SK-N-SH (cell line): ENCODE data around the gene ECE1. TPM values are rescaled to one million over a fixed set of nuclear protein-coding genes. Genes with fewer than 3 reads are reported as not detected.

Source experiments
- CTCF ChIA-PET: fragments of 300-600, 350-600 bp; formaldehyde crosslinking; extraction: SDS; loops from one replicate; lab custom pipeline; 2021; lab: Yijun Ruan, JAX
- POLR2A ChIA-PET: fragments of 350-600 bp; sonication (Branson Sonifier 250); formaldehyde crosslinking; extraction: SDS; loops from one replicate; lab custom pipeline; 2020; ENCODE audit warnings: antibody characterized with exemption, inconsistent platforms; lab: Yijun Ruan, JAX
- DNase-seq: peaks from one replicate; pipeline ENCODE4 v3.0.0; 2012
- H2AFZ ChIP-seq: fragments of 200-600 bp; sonication (generic); 2 replicates; pipeline ENCODE4 v1.8.1; 2016; ENCODE audit warnings: antibody characterized with exemption, mild to moderate bottlenecking, low read depth
- H3F3A ChIP-seq: fragments of 200-600 bp; sonication (generic); replicated peaks from 2 replicates; pipeline ENCODE3; 2016; ENCODE audit warnings: antibody characterized with exemption, mild to moderate bottlenecking; ENCODE audit not compliant: insufficient read depth
- H3K27ac ChIP-seq, 2 experiments: fragments of 200-500 bp in 1 of 2; fragments of 200-600 bp in 1 of 2; sonication (Bioruptor generic) in 1 of 2; sonication (generic), shearing (Covaris generic) in 1 of 2; 2 replicates each; pipeline versions ENCODE4 v1.5.1 to v1.6.1; 2014 to 2016; ENCODE audit warnings: low read depth in 2 of 2, inconsistent platforms in 1 of 2, low read length in 1 of 2, mild to moderate bottlenecking in 1 of 2, mixed read lengths in 1 of 2
- H3K27me3 ChIP-seq: fragments of 200-600 bp; sonication (generic), shearing (Covaris generic); 2 replicates; pipeline ENCODE4 v1.6.1; 2016; ENCODE audit warnings: mixed run types; ENCODE audit not compliant: insufficient read depth
- H3K36me3 ChIP-seq, 2 experiments: fragments of 200-500 bp in 1 of 2; fragments of 200-600 bp in 1 of 2; sonication (Bioruptor generic) in 1 of 2; sonication (generic) in 1 of 2; replicated peaks in 1 of 2; 2 replicates each; pipeline versions ENCODE3 to v1.5.1; 2014 to 2016; ENCODE audit warnings: low read length in 1 of 2, mild to moderate bottlenecking in 1 of 2; ENCODE audit not compliant: insufficient read depth in 2 of 2, control insufficient read depth in 1 of 2
- H3K4me1 ChIP-seq, 2 experiments: fragments of 200-500 bp in 1 of 2; fragments of 200-600 bp in 1 of 2; sonication (Bioruptor generic) in 1 of 2; sonication (generic), shearing (Covaris generic) in 1 of 2; 2 replicates each; pipeline versions ENCODE4 v1.5.1 to v1.6.1; 2014 to 2016; ENCODE audit warnings: low read depth in 1 of 2, low read length in 1 of 2, mixed run types in 1 of 2; ENCODE audit not compliant: insufficient read depth in 2 of 2, control insufficient read depth in 1 of 2
- H3K4me2 ChIP-seq: fragments of 200-600 bp; sonication (generic), shearing (Covaris generic); 2 replicates; pipeline ENCODE4 v1.6.1; 2017; ENCODE audit warnings: mixed run types
- H3K4me3 ChIP-seq, 2 experiments: fragments of 200-500 bp in 1 of 2; fragments of 200-600 bp in 1 of 2; sonication (Bioruptor generic) in 1 of 2; sonication (generic), shearing (Covaris generic) in 1 of 2; 2 replicates each; pipeline versions ENCODE4 v1.5.1 to v1.8.1; 2014 to 2016; ENCODE audit warnings: low read depth in 2 of 2, inconsistent platforms in 1 of 2, low read length in 1 of 2, mild to moderate bottlenecking in 1 of 2, mixed read lengths in 1 of 2, moderate library complexity in 1 of 2
- H3K79me2 ChIP-seq: fragments of 200-600 bp; sonication (generic); 2 replicates; pipeline ENCODE4 v1.8.1; 2017; ENCODE audit warnings: mild to moderate bottlenecking; ENCODE audit not compliant: insufficient read depth
- H3K9ac ChIP-seq: fragments of 200-600 bp; sonication (generic); 2 replicates; pipeline ENCODE4 v1.6.1; 2017; ENCODE audit warnings: mixed run types
- H3K9me2 ChIP-seq: fragments of 200-600 bp; sonication (generic); 2 replicates; pipeline ENCODE4 v1.6.1; 2017; ENCODE audit warnings: mixed run types
- H3K9me3 ChIP-seq: fragments of 200-600 bp; sonication (generic); 2 replicates; pipeline ENCODE4 v1.6.1; 2017; ENCODE audit warnings: mixed run types, mild to moderate bottlenecking, moderate library complexity
- H4K20me1 ChIP-seq: fragments of 200-600 bp; sonication (generic); 2 replicates; pipeline ENCODE4 v1.6.1; 2017; ENCODE audit warnings: mild to moderate bottlenecking, mixed run types; ENCODE audit not compliant: insufficient read depth
- FOXJ3 ChIP-seq: sonication (generic); formaldehyde crosslinking; IDR thresholded peaks from 2 replicates; pipeline ENCODE4 v1.5.1; 2020; ENCODE audit warnings: mild to moderate bottlenecking, missing genetic modification reagents
- FOXM1 ChIP-seq: IDR thresholded peaks from 2 replicates; pipeline ENCODE4 v1.4.0; 2012; ENCODE audit warnings: low read depth, mild to moderate bottlenecking
- IRF3 ChIP-seq: fragments of 150-350 bp; IDR thresholded peaks from 2 replicates; pipeline ENCODE4 v1.6.1; 2016; ENCODE audit warnings: mild to moderate bottlenecking, low read depth, low read length
- MXI1 ChIP-seq: IDR thresholded peaks from 2 replicates; pipeline ENCODE4 v1.6.1; 2012; ENCODE audit warnings: mild to moderate bottlenecking, low read depth, low read length, improper control_type of control experiment
- NFIC ChIP-seq: IDR thresholded peaks from 2 replicates; pipeline ENCODE4 v1.4.0; 2012; ENCODE audit warnings: borderline replicate concordance
- NRF1 ChIP-seq: IDR thresholded peaks from 2 replicates; pipeline ENCODE4 v1.6.1; 2012; ENCODE audit warnings: low read depth, mild to moderate bottlenecking, low read length
- PBX3 ChIP-seq: IDR thresholded peaks from 2 replicates; pipeline ENCODE4; 2012
- RAD21 ChIP-seq: IDR thresholded peaks from 2 replicates; pipeline ENCODE4 v1.6.1; 2012; ENCODE audit warnings: mild to moderate bottlenecking, low read length
- REST ChIP-seq: IDR thresholded peaks from 2 replicates; pipeline ENCODE4 v1.6.1; 2012; ENCODE audit warnings: mild to moderate bottlenecking, low read depth, low read length, moderate library complexity
- RFX5 ChIP-seq: IDR thresholded peaks from 2 replicates; pipeline ENCODE4 v1.6.1; 2012; ENCODE audit warnings: mild to moderate bottlenecking, improper control_type of control experiment, low read length
- RXRA ChIP-seq: IDR thresholded peaks from 2 replicates; pipeline ENCODE4 v1.4.0; 2012; ENCODE audit warnings: low read depth, mild to moderate bottlenecking, borderline replicate concordance
- SMC3 ChIP-seq: IDR thresholded peaks from 2 replicates; pipeline ENCODE4 v1.6.1; 2012; ENCODE audit warnings: low read depth, low read length, improper control_type of control experiment
- TEAD4 ChIP-seq: IDR thresholded peaks from 2 replicates; pipeline ENCODE4 v1.4.0; 2012; ENCODE audit warnings: mild to moderate bottlenecking, borderline replicate concordance; ENCODE audit not compliant: insufficient read depth
- USF1 ChIP-seq: IDR thresholded peaks from 2 replicates; pipeline ENCODE4 v1.4.0; 2012; ENCODE audit warnings: low read depth, borderline replicate concordance
- WGBS: methylation state at CpG from one replicate; pipeline ENCODE4 v1.1.6; 2017; ENCODE audit warnings: low lambda C conversion rate; 5-methylcytosine and 5-hydroxymethylcytosine counted together
- polyA plus RNA-seq, 3 experiments: library from polyadenylated mRNA; depleted of rRNA; stranded (reverse); fragments of >200 nt; gene quantifications; 2 replicates each; pipeline ENCODE4 v1.2.3, GENCODE V29; 2012

Gene ECE1
- polyA plus RNA-seq, 1 of the 3 experiments (the other 2 are of a cell fraction), result 96.6 TPM

- ChIA-PET POLR2A (interaction anchor here (1.1 kb wide), 1 partner anchor 9 kb away, joined by 4 read pairs; no protein-coding TSS in a partner anchor), CTCF (interaction anchor here (0.6 to 7.7 kb wide), 17 partner anchors 10 to 1368 kb away, joined by 3 to 65 read pairs (median 3); no protein-coding TSS in a partner anchor)
- no peaks in the 10 kb centered on the region for H3K9me2 ChIP-seq
- no peak overlapping the region for H3K9ac ChIP-seq
- H3K36me3 ChIP-seq, result no peaks in the 10 kb centered on the region
- H4K20me1 ChIP-seq, result no peaks in the 10 kb centered on the region
- H3F3A ChIP-seq, result peaks cover 19% of the 10 kb centered on the region
- no peak for TF ChIP-seq RXRA
- no peak for TF ChIP-seq FOXM1
- TF ChIP-seq PBX3, result no peak
- TF ChIP-seq MXI1, result no peak
- TF ChIP-seq FOXJ3, result no peak
- TF ChIP-seq TEAD4, result no peak
- TF ChIP-seq NFIC, result peak; percentile 28; the same call in 1 of the 2 replicates
- TF ChIP-seq, all 33 proteins: peak for 1
- 88% methylated on average over 3 of the region's 3 CpGs for WGBS
- H3K27me3 ChIP-seq, result no peaks in the 10 kb centered on the region
- no peak overlapping the region for H2AFZ ChIP-seq
- DNase-seq, result peak; percentile 59
- H3K4me3 ChIP-seq, result no peak overlapping the region
- H3K4me1 ChIP-seq, result peaks cover 22 to 74% of the 10 kb centered on the region in 2 experiments
- H3K4me2 ChIP-seq, result no peak overlapping the region
- peak overlapping the region; percentile 56 to 91; a peak in 3 of 4 replicates for H3K27ac ChIP-seq
- peaks cover 43% of the 10 kb centered on the region for H3K79me2 ChIP-seq
- no peaks in the 10 kb centered on the region for H3K9me3 ChIP-seq
Measured at GRCh38 chr1:21335750-21336224, 45.5 kb upstream of the ECE1 start.

GRCh38 chr1:21335088-21335691 lies 44.9 kb upstream of the ECE1 start:
- ChIA-PET CTCF (interaction anchor here (0.6 to 7.7 kb wide), 17 partner anchors 11 to 1369 kb away, joined by 3 to 65 read pairs (median 3); no protein-coding TSS in a partner anchor), POLR2A (interaction anchor here (1.1 kb wide), 1 partner anchor 9 kb away, joined by 4 read pairs; no protein-coding TSS in a partner anchor)
- TF ChIP-seq RFX5 (no peak), USF1 (no peak), NRF1 (no peak), RXRA (no peak), IRF3 (no peak), SMC3 (no peak), REST (no peak), RAD21 (no peak)
- WGBS, result 80% methylated on average over 16 of the region's 19 CpGs
- no peaks in the 10 kb centered on the region for H3K9me2 ChIP-seq
- peak overlapping the region; percentile 56 to 91; a peak in 3 of 4 replicates for H3K27ac ChIP-seq
- H3K9me3 ChIP-seq, result no peaks in the 10 kb centered on the region
- peak overlapping the region; percentile 57; the same call in 1 of the 2 replicates for H3K9ac ChIP-seq
- no peak overlapping the region for H2AFZ ChIP-seq
- no peaks in the 10 kb centered on the region for H4K20me1 ChIP-seq
- H3F3A ChIP-seq, result peaks cover 19% of the 10 kb centered on the region
- no peak for DNase-seq
- H3K4me2 ChIP-seq, result peak overlapping the region; percentile 74; the same call in 1 of the 2 replicates
- no peaks in the 10 kb centered on the region for H3K27me3 ChIP-seq
- H3K36me3 ChIP-seq, result no peaks in the 10 kb centered on the region
- H3K4me1 ChIP-seq, result peaks cover 26 to 71% of the 10 kb centered on the region in 2 experiments
- H3K4me3 ChIP-seq, result 0 out of 4 replicates have a peak overlapping the region, but pooled peaks of 1 of the 2 experiments have one; percentile 23
- peaks cover 43% of the 10 kb centered on the region for H3K79me2 ChIP-seq
